Activated CD4-positive, alpha-beta T cell treated with anti-CD3 and anti-CD28 coated beads for 48 hours (primary cell): ENCODE measurements around the gene PTMA.
"Not testable (repeated sequence)": the region's sequence is repeated elsewhere in the genome, so short reads cannot be mapped to it uniquely, and the experiment has no call there.

Source experiments
- DNase-seq: peaks from one replicate; pipeline ENCODE4 v3.0.0-alpha.2; 2020

Gene PTMA

GRCh38 chr2:231717281-231718171 lies 9.2 kb downstream of the PTMA start:
- DNase-seq = peak; percentile 69

- no peak for DNase-seq
Measured at GRCh38 chr2:231718799-231719198, 10.5 kb downstream of the PTMA start.

- DNase-seq = no peak
Measured at GRCh38 chr2:231720292-231720986, 12.1 kb downstream of the PTMA start.

- no peak for DNase-seq
Measured at GRCh38 chr2:231720987-231721966, 13.0 kb downstream of the PTMA start.

- no peak for DNase-seq
Measured at GRCh38 chr2:231722721-231723307, 14.5 kb downstream of the PTMA start.

GRCh38 chr2:231725476-231725875 lies 17.2 kb downstream of the PTMA start:
- DNase-seq = no peak

- DNase-seq = no peak
Measured at GRCh38 chr2:231726276-231726675, 18.0 kb downstream of the PTMA start.

GRCh38 chr2:231727621-231728020 lies 19.3 kb downstream of the PTMA start:
- DNase-seq = no peak

DNA sequence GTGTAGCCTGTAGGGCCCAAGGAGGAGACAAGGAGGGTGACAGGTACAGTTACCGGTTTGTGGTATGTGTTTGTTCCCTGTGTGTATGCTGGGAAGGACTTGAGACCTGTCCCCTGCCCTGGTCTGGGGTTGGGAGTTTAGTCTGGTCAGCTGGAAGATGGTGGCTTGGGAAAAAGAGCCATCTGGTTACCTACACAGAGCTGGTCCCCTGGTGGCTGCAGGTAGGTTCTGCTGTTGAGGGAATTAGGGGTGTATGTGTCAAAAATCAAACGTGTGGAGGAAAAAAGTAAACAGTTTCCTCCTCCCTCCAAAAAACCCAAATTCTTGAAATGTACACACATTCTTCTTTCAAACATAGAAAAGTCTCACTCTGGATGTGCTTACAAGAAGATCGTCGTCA lies 24.3 kb downstream of the PTMA start:
- DNase-seq = no peak

GRCh38 chr2:231737761-231738160 lies 29.4 kb downstream of the PTMA start:
- no peak for DNase-seq

DNA sequence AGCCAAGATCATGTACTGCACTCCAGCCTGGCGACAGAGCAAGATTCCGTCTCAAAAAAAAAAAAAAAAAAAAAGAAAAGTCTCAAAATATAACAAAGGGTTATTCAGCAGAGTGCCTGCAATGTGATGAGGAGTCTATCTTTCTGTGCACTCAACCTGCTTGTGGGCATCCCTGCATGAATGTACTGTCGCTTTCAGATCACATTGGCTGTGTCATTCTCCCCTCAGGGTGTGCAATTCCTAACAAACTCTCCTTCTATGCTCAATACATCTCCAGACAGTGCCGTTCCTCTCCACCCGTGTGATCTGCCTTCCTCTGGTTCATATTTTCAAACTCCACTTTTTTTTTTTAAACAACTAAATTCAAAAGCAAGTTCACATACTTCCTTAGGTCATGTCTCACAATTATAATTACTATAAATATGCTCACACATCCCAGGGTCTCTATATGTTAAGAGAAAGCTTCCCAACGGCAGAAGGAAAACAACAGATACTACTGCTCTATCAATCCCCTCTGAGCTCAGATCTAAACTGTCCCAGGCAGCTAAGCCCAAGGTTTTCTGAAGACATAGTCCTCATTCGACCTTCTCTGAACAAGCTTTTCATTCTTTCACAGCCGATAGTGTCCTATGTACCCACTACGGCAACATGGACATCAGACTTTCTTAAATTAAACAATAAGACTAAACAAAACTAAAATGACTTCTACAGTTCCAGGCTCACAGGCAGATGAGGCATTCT lies 35.2 kb downstream of the PTMA start:
- no peak for DNase-seq

DNA sequence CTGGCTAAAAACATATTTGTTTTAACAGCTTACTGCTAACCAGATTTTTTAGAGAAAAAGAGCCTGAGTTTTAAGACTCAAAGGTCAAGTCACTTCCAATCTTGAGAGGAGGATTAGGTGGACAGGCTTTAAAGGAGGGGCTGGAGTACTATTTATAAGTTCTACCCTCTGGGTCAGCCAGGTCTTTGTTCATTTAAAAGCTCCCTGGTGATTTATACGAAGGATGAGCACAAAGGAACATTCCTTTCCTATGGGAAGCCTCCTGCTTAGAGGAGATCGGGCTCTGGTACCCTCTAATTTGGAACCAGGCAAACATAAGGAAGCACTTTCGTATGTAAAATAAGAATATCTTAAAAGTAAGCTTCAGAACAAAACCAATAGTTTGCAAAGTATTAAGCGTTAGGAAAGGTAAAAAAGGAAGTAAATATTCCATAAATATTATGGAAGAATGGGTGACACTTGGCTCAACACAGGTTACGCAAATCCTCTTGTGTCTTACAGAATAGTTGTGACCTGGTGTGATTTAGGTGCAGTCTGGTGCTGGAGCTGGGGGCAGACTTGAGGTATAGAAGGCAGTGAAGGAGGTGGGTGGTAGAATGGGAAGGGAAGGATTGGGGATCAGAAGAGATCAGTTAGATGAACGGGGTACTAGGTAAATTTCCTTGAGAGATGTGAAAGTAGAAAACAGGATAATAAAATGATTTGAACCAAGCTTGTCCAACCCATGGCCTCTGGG lies 37.1 kb downstream of the PTMA start:
- DNase-seq = no peak

DNA sequence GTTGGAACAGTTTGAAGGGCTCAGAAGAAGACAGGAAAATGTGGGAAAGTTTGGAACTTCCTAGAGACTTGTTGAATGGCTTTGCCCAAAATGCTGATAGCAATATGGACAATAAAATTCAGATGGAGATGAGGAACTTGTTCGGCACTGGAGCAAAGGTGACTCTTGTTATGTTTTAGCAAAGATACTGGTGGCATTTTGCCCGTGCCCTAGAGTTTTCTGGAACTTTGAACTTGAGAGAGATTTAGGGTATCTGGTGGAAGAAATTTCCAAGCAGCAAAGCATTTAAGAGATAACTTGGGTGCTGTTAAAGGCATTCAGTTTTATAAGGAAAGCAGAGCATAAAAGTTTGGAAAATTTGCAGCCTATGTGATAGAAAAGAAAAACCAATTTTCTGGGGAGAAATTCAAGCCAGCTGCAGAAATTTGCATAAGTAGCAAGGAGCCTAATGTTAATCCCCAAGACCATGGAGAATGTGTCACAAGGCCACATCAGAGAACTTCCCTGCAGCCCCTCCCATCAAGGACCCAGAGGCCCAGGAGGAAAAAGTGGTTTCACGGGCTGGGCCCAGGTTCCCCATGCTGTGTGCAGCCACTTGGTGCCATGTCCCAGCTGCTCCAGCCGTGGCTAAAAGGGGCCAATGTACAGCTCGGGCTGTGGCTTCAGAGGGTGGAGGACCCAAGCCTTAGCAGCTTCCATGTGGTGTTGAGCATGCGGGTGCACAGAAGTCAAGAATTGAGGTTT lies 40.0 kb downstream of the PTMA start:
- DNase-seq = not testable (repeated sequence)

DNA sequence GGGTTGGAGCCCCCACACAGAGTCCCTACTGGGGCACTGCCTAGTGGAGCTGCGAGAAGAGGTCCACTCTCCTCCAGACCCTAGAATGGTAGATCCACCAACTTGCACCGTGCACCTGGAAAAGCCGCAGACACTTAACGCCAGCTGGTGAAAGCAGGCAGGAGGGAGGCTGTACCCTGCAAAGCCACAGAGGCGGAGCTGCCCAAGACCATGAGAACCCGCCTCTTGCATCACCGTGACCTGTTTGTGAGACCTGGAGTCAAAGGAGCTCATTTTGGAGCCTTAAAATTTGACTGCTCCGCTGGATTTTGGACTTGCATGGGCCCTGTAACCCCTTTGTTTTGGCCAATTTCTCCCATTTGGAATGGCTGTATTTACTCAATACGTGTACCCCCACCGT lies 40.7 kb downstream of the PTMA start:
- not testable (repeated sequence) for DNase-seq

GRCh38 chr2:231751042-231751815 lies 42.9 kb downstream of the PTMA start:
- DNase-seq = no peak

- no peak for DNase-seq
Measured at GRCh38 chr2:231752061-231752460, 43.7 kb downstream of the PTMA start.

DNA sequence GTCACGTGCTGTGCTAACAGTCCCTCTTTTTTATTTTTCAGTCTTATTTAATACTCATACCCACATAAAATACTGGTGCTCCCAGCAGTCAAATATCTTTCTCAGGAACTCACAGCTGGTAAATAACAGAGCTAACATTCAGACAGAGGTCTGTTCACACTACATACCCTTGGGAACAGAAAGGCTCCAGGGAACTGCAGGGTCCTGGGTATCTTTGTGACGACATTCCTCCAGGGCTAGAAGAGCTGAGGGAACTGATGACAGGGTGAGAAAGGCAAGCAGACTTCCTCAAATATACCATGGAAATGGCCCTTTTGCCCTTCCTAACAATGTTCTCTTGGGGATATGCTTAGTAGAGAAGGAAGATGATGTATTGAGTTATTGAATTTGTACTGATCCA lies 53.4 kb downstream of the PTMA start:
- DNase-seq = no peak
